NCI-H187 (cell line): ENCODE data around the gene KRTAP5-4.
A peak's percentile ranks its signal among the peaks of the same experiment; 100 is the strongest.
"Not testable (repeated sequence)": the region's sequence is repeated elsewhere in the genome, so short reads cannot be mapped to it uniquely, and the experiment has no call there.

Experiments used
- DNase-seq, 2 experiments: peaks; one replicate each; lab custom pipeline; 2025; lab: John Stamatoyannopoulos, UW

The KRTAP5-4 gene

DNA sequence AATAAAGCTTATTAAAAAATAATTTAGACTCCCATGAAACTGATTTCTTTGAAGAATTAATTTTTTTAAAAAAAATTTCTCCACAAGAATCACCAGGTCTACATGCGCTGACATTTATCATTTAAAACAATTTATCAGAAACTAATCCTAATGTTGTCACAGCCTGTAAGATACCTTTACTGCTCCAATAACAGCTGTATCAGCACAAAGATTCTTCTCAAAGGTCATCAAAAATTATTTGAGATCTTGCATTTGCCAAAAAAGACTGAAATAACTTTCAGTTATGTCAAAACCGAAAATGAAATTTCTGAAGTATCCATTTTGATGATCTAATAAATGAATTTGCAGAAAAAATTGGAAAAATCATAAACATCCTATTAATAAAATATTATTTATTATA is 15.7 kb upstream of the KRTAP5-4 start:
- no peak for DNase-seq

GRCh38 chr11:1636291-1636950 is 14.5 kb upstream of the KRTAP5-4 start:
- no peak for DNase-seq

- no peak for DNase-seq
Measured at GRCh38 chr11:1633864-1634263, 11.9 kb upstream of the KRTAP5-4 start.

- DNase-seq = no peak
Measured at GRCh38 chr11:1632053-1632714, 10.2 kb upstream of the KRTAP5-4 start.

- no peak for DNase-seq
Measured at GRCh38 chr11:1631066-1631568, 9.2 kb upstream of the KRTAP5-4 start.

GRCh38 chr11:1630271-1630670 is 8.3 kb upstream of the KRTAP5-4 start:
- no peak for DNase-seq

- DNase-seq = no peak
Measured at GRCh38 chr11:1629326-1630185, 7.6 kb upstream of the KRTAP5-4 start, which contains the start of gene KRTAP5-5. Gene KRTAP5-5, plus strand, starts transcription at chr11:1629775. Its CDS starts 66 bp downstream, at chr11:1629841.

DNA sequence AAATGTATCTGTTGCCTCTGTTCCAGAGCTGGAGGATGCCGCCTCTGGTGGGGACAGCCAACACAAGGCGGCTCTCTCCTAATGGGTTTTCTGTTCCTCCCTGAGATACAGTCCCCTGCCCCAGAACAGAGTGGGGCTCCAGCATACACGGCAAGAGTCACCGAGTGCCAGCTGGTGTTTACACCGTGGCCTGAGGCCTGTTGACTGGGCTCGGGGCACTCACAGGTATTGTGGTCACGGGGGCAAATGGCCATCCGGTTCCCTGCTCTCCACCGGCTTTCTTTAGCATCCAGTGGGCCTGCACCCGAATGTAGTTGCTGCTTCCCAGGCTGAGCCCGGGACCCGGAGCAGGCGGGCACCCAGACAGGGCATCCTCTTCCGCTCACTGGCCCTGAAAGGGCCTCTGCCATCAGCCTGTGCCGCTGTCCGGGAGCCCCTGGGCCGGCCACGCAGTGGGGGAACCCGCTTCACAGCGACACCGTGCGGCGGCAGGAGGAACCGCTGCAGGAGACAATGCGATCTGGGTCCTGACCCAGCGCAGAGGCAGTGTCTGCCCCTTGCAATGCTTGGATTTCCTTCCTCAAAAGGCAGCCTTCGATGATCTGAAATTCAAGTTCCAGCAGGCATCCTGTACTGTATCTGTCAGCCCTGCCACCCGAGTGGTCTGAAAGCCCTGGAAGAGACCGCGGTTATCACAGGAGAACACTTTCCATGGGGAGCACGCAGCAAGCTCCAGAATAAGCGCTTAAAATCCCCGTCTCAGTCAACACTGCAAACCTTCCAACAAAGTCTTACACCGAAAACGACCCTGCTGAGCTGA is 6.8 kb upstream of the KRTAP5-4 start:
- peak in 1 of 2 experiments; percentile 25 for DNase-seq

DNA sequence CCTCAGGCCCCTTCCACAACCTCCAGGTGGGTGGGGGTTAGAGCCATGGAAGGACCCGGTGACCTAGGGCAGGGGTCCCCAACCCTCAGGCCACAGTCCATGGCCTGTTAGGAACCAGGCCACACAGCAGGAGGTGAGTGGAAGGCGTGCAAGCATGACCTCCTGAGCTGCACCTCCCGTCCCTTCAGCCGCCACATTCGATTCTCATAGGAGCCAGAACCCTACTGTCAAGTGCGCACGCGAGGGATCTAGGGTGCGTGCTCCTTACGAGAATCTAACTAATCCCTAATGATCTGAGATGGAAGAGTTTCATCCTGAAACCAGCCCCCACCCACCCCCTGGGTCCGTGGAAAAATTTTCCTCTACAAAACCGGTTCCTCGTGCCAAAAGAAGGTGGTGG is 3.6 kb upstream of the KRTAP5-4 start:
- no peak for DNase-seq

- DNase-seq = no peak
Measured at GRCh38 chr11:1624621-1625020, 2.7 kb upstream of the KRTAP5-4 start.

GRCh38 chr11:1623716-1624115 is 1.8 kb upstream of the KRTAP5-4 start:
- no peak for DNase-seq

DNA sequence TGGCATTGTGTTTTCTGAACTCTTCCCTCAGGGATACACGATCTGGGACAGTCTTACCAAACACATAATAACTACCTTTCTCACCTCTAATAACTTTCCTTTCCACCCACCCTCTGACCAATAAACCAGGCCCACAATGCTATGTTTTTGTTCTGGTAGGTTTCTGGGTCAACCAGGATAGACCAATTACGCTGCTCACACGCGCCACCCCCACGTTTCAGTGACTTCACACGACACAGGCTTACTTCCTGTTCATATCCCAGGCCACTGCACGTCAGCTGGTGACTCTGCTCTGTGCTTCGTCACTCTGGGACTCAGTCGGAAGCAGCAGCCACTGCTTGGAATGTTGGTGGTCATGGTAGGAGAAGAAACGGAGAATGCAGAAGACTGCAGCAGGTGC is 2.5 kb downstream of the KRTAP5-4 start:
- no peak for DNase-seq

DNA sequence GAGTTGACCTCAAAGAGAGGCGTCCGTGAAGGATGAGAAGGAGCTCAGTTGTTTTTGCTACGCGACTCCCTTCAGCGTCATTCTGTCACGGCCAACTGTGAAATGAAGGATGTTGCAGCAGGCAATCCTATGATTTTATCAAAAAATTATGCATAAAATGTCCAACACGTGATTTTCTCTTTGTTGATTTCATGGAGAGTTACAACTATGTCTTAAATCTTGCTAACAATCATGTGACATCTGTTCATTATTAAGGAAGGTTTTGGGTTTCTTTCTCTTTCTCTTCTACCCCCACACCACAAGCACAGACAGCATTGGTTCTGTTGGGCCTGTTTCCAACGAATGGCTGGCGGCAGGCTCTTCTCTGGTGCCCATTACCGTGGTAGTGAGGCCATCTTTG is 3.7 kb downstream of the KRTAP5-4 start:
- no peak for DNase-seq

GRCh38 chr11:1608363-1608762 is 13.6 kb downstream of the KRTAP5-4 start, which contains the start of gene KRTAP5-3:
Gene KRTAP5-3, minus strand, starts transcription at chr11:1608463. Its CDS starts 78 bp downstream, at chr11:1608385.
- no peak for DNase-seq

- DNase-seq = not testable (repeated sequence)
Measured at GRCh38 chr11:1607901-1608300, 14.0 kb downstream of the KRTAP5-4 start.

GRCh38 chr11:1607156-1607845 is 14.6 kb downstream of the KRTAP5-4 start:
- DNase-seq = not testable (repeated sequence)

DNA sequence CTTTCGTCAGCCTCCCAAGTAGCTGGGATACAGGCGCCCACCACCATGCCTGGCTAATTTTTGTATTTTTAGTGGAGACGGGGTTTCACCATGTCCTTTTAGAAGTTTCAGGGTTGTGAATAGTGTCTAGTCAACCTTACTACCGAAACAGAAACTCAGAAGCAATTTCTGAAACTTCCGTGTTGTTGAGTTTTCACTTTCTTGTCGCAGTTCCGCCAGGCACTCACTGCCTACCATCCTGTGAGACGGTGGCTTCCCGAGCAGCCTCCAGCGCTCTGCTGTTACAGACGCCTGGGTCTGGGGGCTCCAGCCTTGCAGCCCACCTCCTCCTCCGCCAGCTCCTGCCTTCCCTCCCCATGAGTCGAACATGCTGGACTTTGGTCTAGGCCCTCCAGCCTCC is 16.0 kb downstream of the KRTAP5-4 start:
- DNase-seq = not testable (repeated sequence)

DNA sequence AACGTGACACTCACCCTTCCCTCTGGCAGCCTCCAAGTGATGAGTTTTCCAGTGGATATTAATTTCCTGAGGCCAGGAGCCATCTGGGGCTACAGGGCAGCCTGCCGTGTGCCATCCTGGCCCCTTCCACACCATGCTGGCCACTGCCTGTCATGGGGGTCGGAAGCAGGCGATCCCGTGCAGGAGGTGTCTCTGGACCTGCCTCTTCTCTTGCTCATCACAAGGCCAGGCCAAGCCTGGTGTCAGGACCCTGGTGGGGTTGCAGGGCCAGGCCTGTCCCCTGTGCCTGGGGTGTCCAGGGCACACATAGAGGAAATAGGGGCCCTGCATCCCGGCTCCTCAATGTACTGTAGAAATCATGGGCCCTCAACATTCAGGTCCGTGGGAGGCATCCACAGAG is 17.2 kb downstream of the KRTAP5-4 start:
- DNase-seq = no peak

DNA sequence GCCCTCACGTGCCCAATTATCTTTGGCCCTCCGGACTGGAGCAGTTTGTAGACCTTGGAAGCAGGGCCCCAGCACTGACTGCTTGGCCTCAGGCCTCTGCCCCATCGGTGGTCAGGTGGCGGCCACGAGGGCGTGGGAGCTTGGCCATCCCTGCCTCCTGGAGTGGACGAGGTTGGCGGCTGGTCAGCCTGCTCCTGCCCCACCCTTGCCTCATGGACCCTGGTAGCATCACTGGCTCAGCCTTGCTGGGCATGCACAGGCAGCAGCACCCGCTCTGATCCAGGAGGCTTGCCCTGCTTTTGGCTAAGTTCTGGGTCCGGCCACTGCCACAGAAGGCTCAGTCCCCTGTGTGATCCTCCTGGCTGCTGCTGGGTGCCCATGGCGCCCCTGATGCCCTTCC is 17.8 kb downstream of the KRTAP5-4 start:
- no peak for DNase-seq

GRCh38 chr11:1603629-1604028 is 18.3 kb downstream of the KRTAP5-4 start:
- DNase-seq = no peak

DNA sequence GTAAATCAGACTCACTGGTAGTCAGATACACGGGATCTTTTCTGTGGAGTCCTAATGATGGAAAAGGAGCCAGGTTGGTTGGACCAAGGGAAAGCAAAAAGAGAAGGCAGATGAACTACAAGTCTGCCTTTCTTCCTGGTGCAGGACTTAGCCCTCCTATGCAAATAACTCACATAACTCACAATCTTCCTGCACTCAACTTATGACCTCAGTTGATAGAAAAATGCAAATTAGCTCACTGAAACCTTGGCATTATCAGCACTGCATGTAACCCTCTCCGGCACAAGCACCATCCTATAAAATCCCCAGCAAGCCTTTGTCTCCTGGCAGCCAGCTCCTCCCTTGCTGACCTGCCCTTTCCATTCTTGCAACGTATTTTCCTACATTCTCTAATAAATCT is 20.3 kb downstream of the KRTAP5-4 start:
- not testable (repeated sequence) for DNase-seq
